Measurements from ENCODE around the gene XXYLT1. TPM values are rescaled to one million over a fixed set of nuclear protein-coding genes. Genes with fewer than 3 reads are reported as not detected.
"Not testable (repeated sequence)": the region's sequence is repeated elsewhere in the genome, so short reads cannot be mapped to it uniquely, and the experiment has no call there.

XXYLT1 gene
- total and polyA plus RNA-seq, 10 donors: 2.7 to 22.3 (median 9.5) TPM

DNA sequence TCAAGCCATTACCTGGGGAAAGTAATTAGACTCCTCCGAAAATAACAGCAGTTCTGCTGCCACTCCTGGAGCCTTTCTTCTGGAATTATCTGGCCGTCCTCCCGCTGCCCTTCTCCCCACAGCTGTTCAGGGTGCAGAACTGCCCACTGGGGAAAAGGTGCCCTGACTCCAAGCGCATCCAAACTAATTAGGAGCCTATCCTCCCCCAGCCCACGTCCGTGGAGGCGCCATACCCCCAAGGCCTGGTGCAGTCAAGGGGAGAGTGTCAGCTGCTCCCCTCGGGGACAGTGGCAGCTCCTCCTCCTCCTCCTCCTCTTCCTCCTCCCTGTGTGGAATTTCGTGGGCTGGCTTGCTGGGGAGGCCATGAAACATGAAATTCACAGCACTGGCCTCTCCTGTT lies 177.2 kb downstream of the XXYLT1 start:
- no peaks in the 10 kb centered on the region for H3K36me3 ChIP-seq
- peak overlapping the region in 1 of 8 donors; percentile 35 for H3K4me3 ChIP-seq
- 48 to 67% (median 62%) methylated on average over 8 to 9 of the region's 9 CpGs for WGBS, 5 donors
- intact Hi-C loops (cut with DNase I; ENCODE audit: low total_unique reads): no loop called here
- no peak for DNase-seq
- no peak for TF ChIP-seq POLR2A (IDR thresholded peaks at IDR 0.05)
- peaks cover 10 to 52% (median 30%) of the 10 kb centered on the region in 6 donors for H3K4me1 ChIP-seq
- H3K9me3 ChIP-seq: no peaks in the 10 kb centered on the region
- peak overlapping the region in 4 of 8 donors; percentile 65 to 81 (median 67) for H3K27ac ChIP-seq
- no peaks in the 10 kb centered on the region for H3K27me3 ChIP-seq (replicated peaks in 1 of 7)

- intact Hi-C loops (cut with DNase I; ENCODE audit: low total_unique reads); H3K9me3 ChIP-seq; H3K36me3 ChIP-seq; H3K27me3 ChIP-seq (replicated peaks in 1 of 7): not testable (repeated sequence)
- H3K27ac ChIP-seq: peak overlapping the region in 1 of 8 donors; percentile 19
- H3K4me3 ChIP-seq: peak overlapping the region in 1 of 8 donors; percentile 49
- peaks cover 0 to 22% (median 14%) of the 10 kb centered on the region in 6 donors for H3K4me1 ChIP-seq
- peak; percentile 37 for DNase-seq
- 38 to 76% (median 64%) methylated on average over 11 to 23 of the region's 25 CpGs for WGBS, 5 donors
Measured at GRCh38 chr3:195087840-195088601, 182.9 kb downstream of the XXYLT1 start.

DNA sequence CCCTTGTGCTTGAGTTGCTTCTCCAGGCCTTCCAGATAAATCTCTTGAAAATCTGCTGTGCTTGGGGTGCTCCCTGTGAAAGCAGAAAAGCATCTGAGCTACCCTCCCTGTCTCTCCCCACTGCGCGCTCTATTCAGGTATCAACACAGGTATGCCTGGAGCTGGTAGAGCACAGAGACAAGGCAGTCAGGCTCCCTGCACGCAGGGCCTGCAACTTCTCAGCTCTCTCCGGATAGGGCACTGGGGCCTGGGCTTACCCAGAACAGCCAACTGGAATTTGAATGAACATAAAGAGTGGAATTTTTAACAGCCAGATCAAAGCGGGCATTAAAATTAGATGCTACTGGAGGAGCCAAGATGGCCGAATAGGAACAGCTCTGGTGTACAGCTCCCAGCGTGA lies 183.6 kb downstream of the XXYLT1 start:
- TF ChIP-seq, protein P1, sequence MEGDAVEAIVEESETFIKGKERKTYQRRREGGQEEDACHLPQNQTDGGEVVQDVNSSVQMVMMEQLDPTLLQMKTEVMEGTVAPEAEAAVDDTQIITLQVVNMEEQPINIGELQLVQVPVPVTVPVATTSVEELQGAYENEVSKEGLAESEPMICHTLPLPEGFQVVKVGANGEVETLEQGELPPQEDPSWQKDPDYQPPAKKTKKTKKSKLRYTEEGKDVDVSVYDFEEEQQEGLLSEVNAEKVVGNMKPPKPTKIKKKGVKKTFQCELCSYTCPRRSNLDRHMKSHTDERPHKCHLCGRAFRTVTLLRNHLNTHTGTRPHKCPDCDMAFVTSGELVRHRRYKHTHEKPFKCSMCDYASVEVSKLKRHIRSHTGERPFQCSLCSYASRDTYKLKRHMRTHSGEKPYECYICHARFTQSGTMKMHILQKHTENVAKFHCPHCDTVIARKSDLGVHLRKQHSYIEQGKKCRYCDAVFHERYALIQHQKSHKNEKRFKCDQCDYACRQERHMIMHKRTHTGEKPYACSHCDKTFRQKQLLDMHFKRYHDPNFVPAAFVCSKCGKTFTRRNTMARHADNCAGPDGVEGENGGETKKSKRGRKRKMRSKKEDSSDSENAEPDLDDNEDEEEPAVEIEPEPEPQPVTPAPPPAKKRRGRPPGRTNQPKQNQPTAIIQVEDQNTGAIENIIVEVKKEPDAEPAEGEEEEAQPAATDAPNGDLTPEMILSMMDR (IDR thresholded peaks at IDR 0.05 in 8 of 11, conservative IDR thresholded peaks at IDR 0.05 in 3 of 11): no peak
- TF ChIP-seq POLR2A (IDR thresholded peaks at IDR 0.05): no peak
- no peak for TF ChIP-seq POLR2AphosphoS5 (IDR thresholded peaks at IDR 0.05)
- Histone ChIP-seq H3K4me1 (peaks cover 0 to 27% (median 16%) of the 10 kb centered on the region in 6 donors), H3K27me3 (replicated peaks in 1 of 7) (no peaks in the 10 kb centered on the region), H3K36me3 (no peaks in the 10 kb centered on the region), H3K9me3 (no peaks in the 10 kb centered on the region), H3K27ac (peak overlapping the region in 3 of 8 donors; percentile 19 to 53 (median 50)), H3K4me3 (peak overlapping the region in 1 of 8 donors; percentile 49)
- peak; percentile 40 for DNase-seq
- intact Hi-C loops (cut with DNase I; ENCODE audit: low total_unique reads): no loop called here
- WGBS, 5 donors: 69 to 93% (median 89%) methylated on average over 7 of the region's 7 CpGs

DNA sequence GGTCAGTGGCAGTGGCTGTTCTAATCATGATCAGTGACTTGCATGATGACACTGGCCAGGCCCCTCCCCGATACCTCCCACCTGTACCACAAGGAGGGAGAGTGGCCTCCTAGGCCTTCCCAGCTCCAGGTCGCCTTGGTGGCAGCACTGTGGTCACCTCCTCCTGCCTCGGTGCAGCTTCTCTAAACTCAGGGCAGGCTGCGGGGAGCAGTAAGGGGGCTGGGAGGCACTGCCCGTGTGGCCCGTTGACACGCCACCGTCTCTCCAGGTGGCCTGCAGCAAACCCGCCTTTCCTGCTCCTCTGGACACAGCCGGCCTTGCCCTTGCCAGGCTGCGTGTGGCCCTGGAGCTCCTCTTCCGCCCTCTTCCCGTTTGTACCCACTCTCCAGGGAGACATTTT lies 184.1 kb downstream of the XXYLT1 start:
- Histone ChIP-seq H3K4me3 (no peak overlapping the region), H3K27ac (peak overlapping the region in 3 of 8 donors; percentile 19 to 53 (median 50)), H3K36me3 (no peaks in the 10 kb centered on the region), H3K27me3 (replicated peaks in 1 of 7) (no peaks in the 10 kb centered on the region), H3K4me1 (peaks cover 3 to 32% (median 18%) of the 10 kb centered on the region in 6 donors), H3K9me3 (no peaks in the 10 kb centered on the region)
- WGBS, 5 donors: 70 to 87% (median 81%) methylated on average over 13 of the region's 13 CpGs
- DNase-seq: peak; percentile 77
- intact Hi-C loops (cut with DNase I; ENCODE audit: low total_unique reads): no loop called here
- no peak for TF ChIP-seq POLR2A (IDR thresholded peaks at IDR 0.05)
- TF ChIP-seq POLR2AphosphoS5 (IDR thresholded peaks at IDR 0.05): peak in 2 of 3 donors; percentile 50 to 62

DNA sequence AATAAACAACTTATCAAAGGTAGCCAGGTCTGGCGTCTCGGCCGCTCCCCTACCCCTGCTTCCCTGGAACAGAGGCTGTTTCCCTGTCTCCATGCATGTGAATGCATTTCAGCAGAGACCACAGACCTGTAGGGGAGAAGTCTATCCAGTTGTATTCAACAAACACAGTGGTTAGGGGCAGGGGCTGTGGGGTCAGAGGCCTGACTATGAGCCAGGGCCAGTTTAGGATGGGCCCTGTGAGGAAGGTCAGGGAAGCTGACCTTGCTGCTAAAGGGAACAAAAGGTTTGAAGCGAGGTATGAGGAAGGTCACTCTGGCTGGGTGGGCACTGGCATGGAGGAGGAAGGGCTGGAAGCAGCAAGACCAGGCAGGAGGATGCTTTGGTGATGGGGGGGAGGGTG lies 184.6 kb downstream of the XXYLT1 start:
- 83 to 93% (median 89%) methylated on average over 4 of the region's 4 CpGs for WGBS, 5 donors
- TF ChIP-seq POLR2A (IDR thresholded peaks at IDR 0.05): no peak
- TF ChIP-seq POLR2AphosphoS5 (IDR thresholded peaks at IDR 0.05): no peak
- TF ChIP-seq, protein P1 (IDR thresholded peaks at IDR 0.05 in 8 of 11, conservative IDR thresholded peaks at IDR 0.05 in 3 of 11): no peak
- H3K4me3 ChIP-seq: no peak overlapping the region
- H3K27me3 ChIP-seq (replicated peaks in 1 of 7): no peaks in the 10 kb centered on the region
- peak; percentile 51 for DNase-seq
- peaks cover 4 to 37% (median 21%) of the 10 kb centered on the region in 6 donors for H3K4me1 ChIP-seq
- intact Hi-C loops (cut with DNase I; ENCODE audit: low total_unique reads): no loop called here
- peak overlapping the region in 2 of 8 donors; percentile 50 to 53 for H3K27ac ChIP-seq
- no peaks in the 10 kb centered on the region for H3K36me3 ChIP-seq
- no peaks in the 10 kb centered on the region for H3K9me3 ChIP-seq

Data from spleen (tissue), 11 donors.